Osteoblast (primary cell): Measurements from ENCODE around the gene MAST3. TPM values are rescaled to one million over a fixed set of nuclear protein-coding genes. Genes with fewer than 3 reads are reported as not detected.

Experiments used
- DNase-seq: peaks from one replicate; pipeline ENCODE4 v3.0.0; 2011; ENCODE audit warnings: low spot score, mixed read lengths; ENCODE audit not compliant: insufficient read length; ENCODE audit errors: missing footprints
- H2AFZ ChIP-seq: 2 replicates; pipeline ENCODE4 v1.6.0; 2011; ENCODE audit warnings: mild to moderate bottlenecking, low read length
- H3K27ac ChIP-seq: 2 replicates; pipeline ENCODE4 v1.5.1; 2011; ENCODE audit warnings: mild to moderate bottlenecking, low read depth, low read length, moderate library complexity
- H3K27me3 ChIP-seq: 2 replicates; pipeline ENCODE4 v1.6.0; 2012; ENCODE audit warnings: mild to moderate bottlenecking, control low read depth, inconsistent platforms, low read length, moderate library complexity; ENCODE audit not compliant: insufficient read depth
- H3K36me3 ChIP-seq: 2 replicates; pipeline ENCODE4 v1.5.1; 2011; ENCODE audit warnings: mild to moderate bottlenecking, low read length, control low read depth, moderate library complexity; ENCODE audit not compliant: insufficient read depth
- H3K4me1 ChIP-seq: 2 replicates; pipeline ENCODE4 v1.5.1; 2011; ENCODE audit warnings: mild to moderate bottlenecking, low read length, control low read depth, moderate library complexity; ENCODE audit not compliant: insufficient read depth
- H3K4me2 ChIP-seq: 2 replicates; pipeline ENCODE4 v1.6.0; 2011; ENCODE audit warnings: mild to moderate bottlenecking, low read length; ENCODE audit not compliant: insufficient read depth
- H3K4me3 ChIP-seq: fragments of 200-600 bp; sonication (generic); 3 replicates; pipeline ENCODE4 v1.5.1; 2012; ENCODE audit warnings: mild to moderate bottlenecking, low read length, inconsistent platforms; ENCODE audit not compliant: insufficient read depth
- H3K79me2 ChIP-seq: 2 replicates; pipeline ENCODE4 v1.6.0; 2012; ENCODE audit warnings: mild to moderate bottlenecking, low read length, control low read depth, inconsistent platforms; ENCODE audit not compliant: insufficient read depth
- H3K9me3 ChIP-seq: 2 replicates; pipeline ENCODE4 v1.5.1; 2011; ENCODE audit warnings: low read depth, low read length, control low read depth
- H4K20me1 ChIP-seq: 2 replicates; pipeline ENCODE4 v1.6.0; 2012; ENCODE audit warnings: mild to moderate bottlenecking, low read length, control low read depth; ENCODE audit not compliant: insufficient read depth
- CTCF ChIP-seq: IDR thresholded peaks from 2 replicates; pipeline ENCODE4 v1.5.1; 2011; ENCODE audit warnings: mild to moderate bottlenecking, low read depth, low read length, moderate library complexity; ENCODE audit errors: extremely low read depth
- total RNA-seq: library from RNA; depleted of rRNA; stranded (reverse); fragments of >200 nt; gene quantifications from 2 replicates; pipeline ENCODE4 v1.2.3, GENCODE V29; 2012

Gene MAST3
- total RNA-seq, 1 donor = 5.4 TPM

GRCh38 chr19:18122860-18123795, 25.6 kb downstream of the MAST3 start:
- no peak for DNase-seq
- Histone ChIP-seq H3K4me1 (peaks cover 6% of the 10 kb centered on the region), H3K36me3 (peaks cover 2% of the 10 kb centered on the region), H3K27ac (no peak overlapping the region), H4K20me1 (peaks cover 16% of the 10 kb centered on the region), H3K9me3 (no peaks in the 10 kb centered on the region), H3K27me3 (no peaks in the 10 kb centered on the region), H3K4me3 (no peak overlapping the region), H2AFZ (no peak overlapping the region), H3K4me2 (no peak overlapping the region), H3K79me2 (no peaks in the 10 kb centered on the region)
- TF ChIP-seq CTCF = no peak

- H2AFZ ChIP-seq = no peak overlapping the region
- no peak overlapping the region for H3K27ac ChIP-seq
- no peak overlapping the region for H3K4me3 ChIP-seq
- H3K4me1 ChIP-seq = no peaks in the 10 kb centered on the region
- H3K9me3 ChIP-seq = no peaks in the 10 kb centered on the region
- H3K27me3 ChIP-seq = no peaks in the 10 kb centered on the region
- H3K4me2 ChIP-seq = no peak overlapping the region
- H4K20me1 ChIP-seq = peaks cover 11% of the 10 kb centered on the region
- H3K79me2 ChIP-seq = no peaks in the 10 kb centered on the region
- no peak for DNase-seq
- no peak for TF ChIP-seq CTCF
- H3K36me3 ChIP-seq = peaks cover 6% of the 10 kb centered on the region
These were observed 26.2 kb downstream of the MAST3 start for GRCh38 chr19:18123819-18124218.

GRCh38 chr19:18126097-18126496, 28.5 kb downstream of the MAST3 start:
- Histone ChIP-seq H4K20me1 (peaks cover 6% of the 10 kb centered on the region), H3K27ac (no peak overlapping the region), H2AFZ (no peak overlapping the region), H3K79me2 (no peaks in the 10 kb centered on the region), H3K4me1 (no peaks in the 10 kb centered on the region), H3K4me2 (no peak overlapping the region), H3K36me3 (peaks cover 23% of the 10 kb centered on the region), H3K27me3 (no peaks in the 10 kb centered on the region), H3K9me3 (no peaks in the 10 kb centered on the region), H3K4me3 (no peak overlapping the region)
- TF ChIP-seq CTCF = no peak
- DNase-seq = no peak

GRCh38 chr19:18128044-18128443, 30.5 kb downstream of the MAST3 start:
- no peak for TF ChIP-seq CTCF
- no peaks in the 10 kb centered on the region for H3K27me3 ChIP-seq
- peak; percentile 77 for DNase-seq
- H3K36me3 ChIP-seq = peaks cover 31% of the 10 kb centered on the region
- H3K4me3 ChIP-seq = no peak overlapping the region
- H3K79me2 ChIP-seq = no peaks in the 10 kb centered on the region
- peaks cover 1% of the 10 kb centered on the region for H4K20me1 ChIP-seq
- no peak overlapping the region for H2AFZ ChIP-seq
- no peak overlapping the region for H3K4me2 ChIP-seq
- H3K4me1 ChIP-seq = no peaks in the 10 kb centered on the region
- H3K9me3 ChIP-seq = no peaks in the 10 kb centered on the region
- no peak overlapping the region for H3K27ac ChIP-seq
